ENCODE data around the gene SGCB.

DNA sequence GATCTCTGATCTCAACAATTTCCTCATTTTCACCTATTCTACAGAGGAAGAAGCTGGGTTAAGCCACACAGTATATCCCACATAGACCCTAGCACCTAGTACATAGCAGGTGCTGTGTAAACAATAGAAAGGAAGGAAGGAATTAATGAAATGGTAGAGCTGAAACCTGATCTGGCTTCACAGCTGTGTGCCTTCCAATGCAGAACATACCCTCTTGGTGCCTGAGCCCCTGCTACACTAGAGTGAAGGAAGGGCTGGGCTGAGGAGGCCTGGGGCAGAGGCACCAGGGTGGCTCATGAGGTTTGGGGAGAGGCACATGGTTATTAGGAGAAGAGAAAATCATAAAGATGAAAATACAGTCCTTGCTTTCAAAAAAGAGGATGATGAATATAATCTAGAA, 39.3 kb downstream of the SGCB start:
- TF ChIP-seq, protein P1, sequence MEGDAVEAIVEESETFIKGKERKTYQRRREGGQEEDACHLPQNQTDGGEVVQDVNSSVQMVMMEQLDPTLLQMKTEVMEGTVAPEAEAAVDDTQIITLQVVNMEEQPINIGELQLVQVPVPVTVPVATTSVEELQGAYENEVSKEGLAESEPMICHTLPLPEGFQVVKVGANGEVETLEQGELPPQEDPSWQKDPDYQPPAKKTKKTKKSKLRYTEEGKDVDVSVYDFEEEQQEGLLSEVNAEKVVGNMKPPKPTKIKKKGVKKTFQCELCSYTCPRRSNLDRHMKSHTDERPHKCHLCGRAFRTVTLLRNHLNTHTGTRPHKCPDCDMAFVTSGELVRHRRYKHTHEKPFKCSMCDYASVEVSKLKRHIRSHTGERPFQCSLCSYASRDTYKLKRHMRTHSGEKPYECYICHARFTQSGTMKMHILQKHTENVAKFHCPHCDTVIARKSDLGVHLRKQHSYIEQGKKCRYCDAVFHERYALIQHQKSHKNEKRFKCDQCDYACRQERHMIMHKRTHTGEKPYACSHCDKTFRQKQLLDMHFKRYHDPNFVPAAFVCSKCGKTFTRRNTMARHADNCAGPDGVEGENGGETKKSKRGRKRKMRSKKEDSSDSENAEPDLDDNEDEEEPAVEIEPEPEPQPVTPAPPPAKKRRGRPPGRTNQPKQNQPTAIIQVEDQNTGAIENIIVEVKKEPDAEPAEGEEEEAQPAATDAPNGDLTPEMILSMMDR (IDR thresholded peaks at IDR 0.05) = no peak
- no peak for TF ChIP-seq POLR2A (IDR thresholded peaks at IDR 0.05)
